ENCODE results near the gene PAGE3. TPM values are rescaled to one million over a fixed set of nuclear protein-coding genes. Genes with fewer than 3 reads are reported as not detected.

Gene PAGE3
- total RNA-seq, 1 experiment from 2014 or later, result not detected

- Mint-ChIP-seq H3K4me1 (no peaks in the 10 kb centered on the region), H3K36me3 (peaks cover 10% of the 10 kb centered on the region), H3K27me3 (ENCODE audit: low read depth) (peaks cover 3% of the 10 kb centered on the region), H3K9me3 (peaks cover 54% of the 10 kb centered on the region), H3K27ac (no peak overlapping the region), H3K4me3 (no peak overlapping the region)
- ATAC-seq (no peak), DNase-seq (ENCODE audit: low spot score) (no peak)
- POLR2A ChIA-PET, result no interaction called here
- CTCF ChIA-PET, result no interaction called here
- TF ChIP-seq MXD4 (CRISPR knock-in tag; IDR thresholded peaks at IDR 0.05; ENCODE audit: borderline replicate concordance), result no peak
- no peak for TF ChIP-seq RORB (CRISPR knock-in tag; IDR thresholded peaks at IDR 0.05)
- no peak for TF ChIP-seq TEAD1 (CRISPR knock-in tag; IDR thresholded peaks at IDR 0.05)
- no peak for TF ChIP-seq PRDM15 (CRISPR knock-in tag; IDR thresholded peaks at IDR 0.05)
- TF ChIP-seq, protein P1, sequence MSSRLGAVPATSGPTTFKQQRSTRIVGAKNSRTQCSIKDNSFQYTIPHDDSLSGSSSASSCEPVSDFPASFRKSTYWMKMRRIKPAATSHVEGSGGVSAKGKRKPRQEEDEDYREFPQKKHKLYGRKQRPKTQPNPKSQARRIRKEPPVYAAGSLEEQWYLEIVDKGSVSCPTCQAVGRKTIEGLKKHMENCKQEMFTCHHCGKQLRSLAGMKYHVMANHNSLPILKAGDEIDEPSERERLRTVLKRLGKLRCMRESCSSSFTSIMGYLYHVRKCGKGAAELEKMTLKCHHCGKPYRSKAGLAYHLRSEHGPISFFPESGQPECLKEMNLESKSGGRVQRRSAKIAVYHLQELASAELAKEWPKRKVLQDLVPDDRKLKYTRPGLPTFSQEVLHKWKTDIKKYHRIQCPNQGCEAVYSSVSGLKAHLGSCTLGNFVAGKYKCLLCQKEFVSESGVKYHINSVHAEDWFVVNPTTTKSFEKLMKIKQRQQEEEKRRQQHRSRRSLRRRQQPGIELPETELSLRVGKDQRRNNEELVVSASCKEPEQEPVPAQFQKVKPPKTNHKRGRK (CRISPR knock-in tag; IDR thresholded peaks at IDR 0.05; ENCODE audit: borderline replicate concordance), result no peak
- TF ChIP-seq, protein P2, sequence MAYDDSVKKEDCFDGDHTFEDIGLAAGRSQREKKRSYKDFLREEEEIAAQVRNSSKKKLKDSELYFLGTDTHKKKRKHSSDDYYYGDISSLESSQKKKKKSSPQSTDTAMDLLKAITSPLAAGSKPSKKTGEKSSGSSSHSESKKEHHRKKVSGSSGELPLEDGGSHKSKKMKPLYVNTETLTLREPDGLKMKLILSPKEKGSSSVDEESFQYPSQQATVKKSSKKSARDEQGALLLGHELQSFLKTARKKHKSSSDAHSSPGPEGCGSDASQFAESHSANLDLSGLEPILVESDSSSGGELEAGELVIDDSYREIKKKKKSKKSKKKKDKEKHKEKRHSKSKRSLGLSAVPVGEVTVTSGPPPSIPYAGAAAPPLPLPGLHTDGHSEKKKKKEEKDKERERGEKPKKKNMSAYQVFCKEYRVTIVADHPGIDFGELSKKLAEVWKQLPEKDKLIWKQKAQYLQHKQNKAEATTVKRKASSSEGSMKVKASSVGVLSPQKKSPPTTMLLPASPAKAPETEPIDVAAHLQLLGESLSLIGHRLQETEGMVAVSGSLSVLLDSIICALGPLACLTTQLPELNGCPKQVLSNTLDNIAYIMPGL (CRISPR knock-in tag; IDR thresholded peaks at IDR 0.05), result no peak
- no peak for TF ChIP-seq NR3C1 (CRISPR knock-in tag; conservative IDR thresholded peaks at IDR 0.05; ENCODE audit: low read depth)
- TF ChIP-seq ZBTB21 (CRISPR knock-in tag; IDR thresholded peaks at IDR 0.05; ENCODE audit: borderline replicate concordance), result no peak
- TF ChIP-seq, protein P3, sequence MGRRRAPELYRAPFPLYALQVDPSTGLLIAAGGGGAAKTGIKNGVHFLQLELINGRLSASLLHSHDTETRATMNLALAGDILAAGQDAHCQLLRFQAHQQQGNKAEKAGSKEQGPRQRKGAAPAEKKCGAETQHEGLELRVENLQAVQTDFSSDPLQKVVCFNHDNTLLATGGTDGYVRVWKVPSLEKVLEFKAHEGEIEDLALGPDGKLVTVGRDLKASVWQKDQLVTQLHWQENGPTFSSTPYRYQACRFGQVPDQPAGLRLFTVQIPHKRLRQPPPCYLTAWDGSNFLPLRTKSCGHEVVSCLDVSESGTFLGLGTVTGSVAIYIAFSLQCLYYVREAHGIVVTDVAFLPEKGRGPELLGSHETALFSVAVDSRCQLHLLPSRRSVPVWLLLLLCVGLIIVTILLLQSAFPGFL (CRISPR knock-in tag; IDR thresholded peaks at IDR 0.05; ENCODE audit: borderline replicate concordance), result no peak
- TF ChIP-seq, protein P4, sequence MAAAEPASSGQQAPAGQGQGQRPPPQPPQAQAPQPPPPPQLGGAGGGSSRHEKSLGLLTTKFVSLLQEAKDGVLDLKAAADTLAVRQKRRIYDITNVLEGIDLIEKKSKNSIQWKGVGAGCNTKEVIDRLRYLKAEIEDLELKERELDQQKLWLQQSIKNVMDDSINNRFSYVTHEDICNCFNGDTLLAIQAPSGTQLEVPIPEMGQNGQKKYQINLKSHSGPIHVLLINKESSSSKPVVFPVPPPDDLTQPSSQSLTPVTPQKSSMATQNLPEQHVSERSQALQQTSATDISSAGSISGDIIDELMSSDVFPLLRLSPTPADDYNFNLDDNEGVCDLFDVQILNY (CRISPR knock-in tag; IDR thresholded peaks at IDR 0.05), result no peak
- TF ChIP-seq JAZF1 (CRISPR knock-in tag; IDR thresholded peaks at IDR 0.05), result no peak
- TF ChIP-seq JUN (CRISPR knock-in tag; IDR thresholded peaks at IDR 0.05), result no peak
Observed at GRCh38 chrX:55240788-55241340, 23.9 kb downstream of the PAGE3 start.

DNA sequence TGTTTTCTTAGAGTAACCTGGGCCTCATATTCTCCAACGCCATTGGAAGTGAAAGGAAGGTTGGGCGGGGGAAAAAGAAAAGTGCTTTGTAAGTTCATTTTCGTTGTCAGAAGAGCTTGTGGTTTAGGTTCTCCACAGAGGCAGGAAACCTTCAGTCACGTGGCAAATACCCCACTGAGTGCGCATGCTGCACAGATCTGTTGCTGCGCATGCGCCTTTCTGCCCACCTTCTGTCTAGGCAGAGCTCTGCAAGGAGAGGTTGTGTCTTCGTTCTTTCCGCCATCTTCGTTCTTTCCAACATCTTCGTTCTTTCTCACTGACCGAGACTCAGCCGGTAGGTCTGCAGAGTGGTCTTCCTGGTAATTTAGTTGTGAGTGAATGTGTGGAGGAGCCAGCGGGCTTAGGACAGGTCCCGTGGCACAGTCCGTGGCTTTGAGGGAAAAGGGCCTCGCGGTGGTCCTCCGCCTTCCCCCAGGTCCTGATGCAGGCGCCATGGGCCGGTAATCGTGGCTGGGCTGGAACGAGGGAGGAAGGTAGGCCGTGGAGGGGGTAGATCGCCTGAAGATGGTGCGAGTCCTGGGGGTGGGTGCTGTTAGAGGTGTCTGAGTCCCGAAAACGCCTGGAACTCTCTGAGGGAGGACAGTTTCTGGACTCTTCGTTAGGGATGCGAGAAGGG is 44.5 kb downstream of the PAGE3 start, which contains the start of gene PAGE5:
Gene PAGE5, plus strand, starts transcription at position 228 of the 676 bp plus-strand sequence. CDS start 1,037 bp downstream, outside the sequence.
- CTCF ChIA-PET, result no interaction called here
- no peak within 1 kb of the TSS for H3K27ac Mint-ChIP-seq
- DNase-seq (ENCODE audit: low spot score), result no peak
- ATAC-seq, result no peak
- peaks cover 3% of the 10 kb centered on the region for H3K27me3 Mint-ChIP-seq (ENCODE audit: low read depth)
- no peaks in the 10 kb centered on the region for H3K4me1 Mint-ChIP-seq
- H3K36me3 Mint-ChIP-seq, result peaks cover 7% of the 10 kb centered on the region; the same call in 1 of the 2 replicates
- H3K9me3 Mint-ChIP-seq, result peaks cover 22% of the 10 kb centered on the region
- no peak within 1 kb of the TSS for H3K4me3 Mint-ChIP-seq
- POLR2A ChIA-PET, result no interaction called here
- no peak for TF ChIP-seq NFE2L1 (CRISPR knock-in tag; IDR thresholded peaks at IDR 0.05)
- TF ChIP-seq, protein P5, sequence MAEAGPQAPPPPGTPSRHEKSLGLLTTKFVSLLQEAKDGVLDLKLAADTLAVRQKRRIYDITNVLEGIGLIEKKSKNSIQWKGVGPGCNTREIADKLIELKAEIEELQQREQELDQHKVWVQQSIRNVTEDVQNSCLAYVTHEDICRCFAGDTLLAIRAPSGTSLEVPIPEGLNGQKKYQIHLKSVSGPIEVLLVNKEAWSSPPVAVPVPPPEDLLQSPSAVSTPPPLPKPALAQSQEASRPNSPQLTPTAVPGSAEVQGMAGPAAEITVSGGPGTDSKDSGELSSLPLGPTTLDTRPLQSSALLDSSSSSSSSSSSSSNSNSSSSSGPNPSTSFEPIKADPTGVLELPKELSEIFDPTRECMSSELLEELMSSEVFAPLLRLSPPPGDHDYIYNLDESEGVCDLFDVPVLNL (CRISPR knock-in tag; IDR thresholded peaks at IDR 0.05; ENCODE audit: borderline replicate concordance, low read depth), result no peak
- no peak for TF ChIP-seq CDX4 (CRISPR knock-in tag; IDR thresholded peaks at IDR 0.05; ENCODE audit: borderline replicate concordance)
- TF ChIP-seq MXD4 (CRISPR knock-in tag; IDR thresholded peaks at IDR 0.05; ENCODE audit: borderline replicate concordance), result no peak
- TF ChIP-seq, protein P2 (CRISPR knock-in tag; IDR thresholded peaks at IDR 0.05), result no peak
- no peak for TF ChIP-seq ESRRA (CRISPR knock-in tag; IDR thresholded peaks at IDR 0.05; ENCODE audit: borderline replicate concordance)
- TF ChIP-seq MYBL2 (CRISPR knock-in tag; IDR thresholded peaks at IDR 0.05), result no peak
- TF ChIP-seq, protein P1 (CRISPR knock-in tag; IDR thresholded peaks at IDR 0.05; ENCODE audit: borderline replicate concordance), result no peak

Measured in WTC11 (cell line).